Left ventricle myocardium inferior (tissue), 1 donor: ENCODE measurements around the gene MRM2. TPM values are rescaled to one million over a fixed set of nuclear protein-coding genes. Genes with fewer than 3 reads are reported as not detected.
A peak's percentile ranks its signal among the peaks of the same experiment; 100 is the strongest.

Experiments used
- DNase-seq: peaks from one replicate; pipeline ENCODE4 v3.0.0-alpha.2; 2020
- H3K27ac ChIP-seq: fragments of 200-600 bp; replicated peaks from 2 replicates; pipeline ENCODE4 v1.8.0; 2021
- H3K27me3 ChIP-seq: fragments of 200-600 bp; 2 replicates; pipeline ENCODE4 v1.8.0; 2021; ENCODE audit warnings: low read depth
- H3K36me3 ChIP-seq: fragments of 200-600 bp; 2 replicates; pipeline ENCODE4 v1.8.0; 2021
- H3K4me1 ChIP-seq: fragments of 200-600 bp; 2 replicates; pipeline ENCODE4 v1.8.0; 2021
- H3K4me3 ChIP-seq: fragments of 200-600 bp; 2 replicates; pipeline ENCODE4 v1.8.0; 2021; ENCODE audit warnings: mild to moderate bottlenecking, moderate library complexity
- H3K9me3 ChIP-seq: fragments of 200-600 bp; replicated peaks from 2 replicates; pipeline ENCODE4 v1.8.0; 2021
- intact Hi-C: fragments of 100-400 bp; cut with micrococcal nuclease; formaldehyde crosslinking; loops from one replicate; pipeline ENCODE4 v1.11.0; 2022
- total RNA-seq: library from RNA; stranded (reverse); fragmentation: NEBNext Ultra II Directional; extraction: Animal tissue kit (Norgen Biotek cat#: 25700); gene quantifications from one replicate; pipeline ENCODE4 v1.2.1, GENCODE V29; 2021
- TF ChIP-seq, protein P1 (sequence below): fragments of 200-600 bp; IDR thresholded peaks from 2 replicates; pipeline ENCODE4 v1.8.0; 2021; ENCODE audit warnings: antibody characterized with exemption, mild to moderate bottlenecking, borderline replicate concordance
- donor health status: DM: no; HTN: yes; CAD: no; lungs with severe emphysema.

MRM2 gene
- total RNA-seq, 1 donor from 2014 or later, result 19.9 TPM

DNA sequence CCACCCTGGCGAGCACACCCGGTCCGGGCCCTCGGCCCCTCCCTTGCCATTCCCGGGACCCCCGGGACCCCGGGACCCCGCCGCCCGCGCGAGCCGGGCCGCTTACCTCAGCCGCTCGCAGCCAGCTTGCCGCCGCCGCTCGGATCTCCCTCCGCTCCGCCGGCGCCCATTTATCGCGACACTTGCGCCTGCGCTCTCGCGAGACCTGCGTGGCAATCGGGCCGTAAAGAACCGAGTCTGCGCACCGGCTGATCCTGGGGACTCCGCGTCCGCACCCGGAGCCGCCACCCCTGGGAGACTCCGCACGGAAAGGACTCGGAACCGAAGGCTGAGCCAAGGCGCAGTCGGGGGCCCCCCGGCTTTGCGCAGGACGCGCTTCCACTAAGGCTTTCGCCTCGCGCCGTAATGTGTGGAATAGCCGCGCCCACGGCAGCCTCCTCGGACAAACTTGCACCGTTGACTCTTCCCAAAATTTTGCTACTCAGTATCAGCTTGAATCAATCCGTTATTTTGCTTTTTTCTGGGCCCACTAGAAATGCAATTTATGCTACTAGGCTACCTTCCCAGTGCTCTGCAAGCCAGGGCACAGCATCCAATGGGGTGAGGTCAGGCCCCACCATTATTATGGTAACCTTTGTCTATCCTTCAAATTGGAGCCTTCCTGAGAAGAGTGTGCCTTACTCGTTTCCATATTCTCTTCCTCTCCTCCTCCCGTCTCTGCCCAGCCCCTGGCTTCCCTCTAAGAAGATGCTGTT, 9.1 kb downstream of the MRM2 start, which contains the start of gene MAD1L1:
MAD1L1 (minus strand) TSS at position 180 of the 755 bp plus-strand sequence. CDS start 2,812 bp downstream, outside the sequence.
- DNase-seq, result peak; percentile 91
- Histone ChIP-seq H3K27me3 (no peaks in the 10 kb centered on the region), H3K36me3 (peaks cover 51% of the 10 kb centered on the region), H3K4me3 (peak within 1 kb of the TSS; percentile 99), H3K9me3 (no peaks in the 10 kb centered on the region), H3K4me1 (peaks cover 55% of the 10 kb centered on the region), H3K27ac (peak within 1 kb of the TSS; percentile 84)
- TF ChIP-seq, protein P1, sequence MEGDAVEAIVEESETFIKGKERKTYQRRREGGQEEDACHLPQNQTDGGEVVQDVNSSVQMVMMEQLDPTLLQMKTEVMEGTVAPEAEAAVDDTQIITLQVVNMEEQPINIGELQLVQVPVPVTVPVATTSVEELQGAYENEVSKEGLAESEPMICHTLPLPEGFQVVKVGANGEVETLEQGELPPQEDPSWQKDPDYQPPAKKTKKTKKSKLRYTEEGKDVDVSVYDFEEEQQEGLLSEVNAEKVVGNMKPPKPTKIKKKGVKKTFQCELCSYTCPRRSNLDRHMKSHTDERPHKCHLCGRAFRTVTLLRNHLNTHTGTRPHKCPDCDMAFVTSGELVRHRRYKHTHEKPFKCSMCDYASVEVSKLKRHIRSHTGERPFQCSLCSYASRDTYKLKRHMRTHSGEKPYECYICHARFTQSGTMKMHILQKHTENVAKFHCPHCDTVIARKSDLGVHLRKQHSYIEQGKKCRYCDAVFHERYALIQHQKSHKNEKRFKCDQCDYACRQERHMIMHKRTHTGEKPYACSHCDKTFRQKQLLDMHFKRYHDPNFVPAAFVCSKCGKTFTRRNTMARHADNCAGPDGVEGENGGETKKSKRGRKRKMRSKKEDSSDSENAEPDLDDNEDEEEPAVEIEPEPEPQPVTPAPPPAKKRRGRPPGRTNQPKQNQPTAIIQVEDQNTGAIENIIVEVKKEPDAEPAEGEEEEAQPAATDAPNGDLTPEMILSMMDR, result no peak
- intact Hi-C loops, result no loop called here

DNA sequence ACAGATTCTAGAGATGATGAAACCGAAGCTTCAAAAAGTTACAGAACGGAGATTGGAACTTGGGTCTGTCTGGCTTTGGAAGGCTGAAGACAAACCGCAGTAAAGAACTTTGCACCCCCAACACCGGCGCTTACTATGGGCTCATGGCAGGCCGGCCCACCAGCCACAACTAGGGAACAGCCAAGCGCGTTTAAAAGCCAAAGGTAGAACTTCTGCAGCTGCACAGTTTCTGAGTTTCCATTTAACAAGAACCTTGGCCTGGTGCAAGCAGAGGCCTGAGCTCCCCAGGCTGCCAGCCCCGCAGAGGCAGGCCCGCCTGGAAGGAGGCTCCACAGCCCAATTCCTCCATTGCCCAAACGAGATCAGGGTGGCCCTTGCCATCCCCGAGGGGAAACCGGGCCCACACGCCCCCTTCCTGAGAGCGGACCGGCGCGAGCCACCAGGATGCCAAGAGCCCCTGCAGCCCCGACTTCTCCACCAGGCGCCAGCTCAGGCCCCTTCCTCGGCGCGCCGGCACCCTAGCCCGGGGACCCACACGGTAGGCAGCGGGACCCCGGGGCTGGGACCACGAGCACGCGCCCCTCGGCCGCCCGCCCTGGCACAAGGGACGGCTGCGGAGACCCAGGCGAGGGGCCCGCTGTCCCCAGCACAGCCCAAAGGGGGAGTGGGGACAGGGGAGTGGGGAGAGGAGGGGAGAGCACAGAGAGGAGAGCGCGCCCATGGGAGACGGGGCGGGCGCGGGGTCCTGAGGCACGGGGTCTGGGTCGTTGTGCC, 9.8 kb downstream of the MRM2 start:
- TF ChIP-seq, protein P1, result no peak
- peaks cover 51% of the 10 kb centered on the region for H3K36me3 ChIP-seq
- H3K4me3 ChIP-seq, result peak overlapping the region; percentile 99
- intact Hi-C loops, result no loop called here
- peaks cover 55% of the 10 kb centered on the region for H3K4me1 ChIP-seq
- H3K27ac ChIP-seq, result peak overlapping the region; percentile 84
- H3K27me3 ChIP-seq, result no peaks in the 10 kb centered on the region
- DNase-seq, result no peak
- H3K9me3 ChIP-seq, result no peaks in the 10 kb centered on the region

DNA sequence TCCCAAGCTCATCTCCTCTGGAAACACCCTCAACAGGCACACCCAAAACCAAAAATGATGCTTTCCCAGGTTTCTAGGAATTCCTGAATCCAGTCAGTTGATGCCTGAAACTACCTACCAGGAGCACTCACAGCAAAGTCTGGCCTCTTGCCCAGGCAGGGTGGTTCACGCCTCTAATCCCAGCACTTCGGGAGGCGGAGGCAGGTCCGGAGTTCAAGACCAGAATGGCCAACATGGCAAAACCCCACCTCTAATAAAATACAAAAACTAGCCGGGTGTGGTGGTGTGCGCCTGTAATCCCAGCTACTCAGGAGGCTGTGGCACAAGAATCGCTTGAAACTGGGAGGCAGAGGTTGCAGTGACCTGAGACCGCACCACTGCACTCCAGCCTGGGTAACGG, 11.1 kb downstream of the MRM2 start:
- Histone ChIP-seq H3K4me1 (peaks cover 50% of the 10 kb centered on the region), H3K27ac (no peak overlapping the region), H3K27me3 (no peaks in the 10 kb centered on the region), H3K4me3 (no peak overlapping the region), H3K36me3 (peaks cover 51% of the 10 kb centered on the region), H3K9me3 (no peaks in the 10 kb centered on the region)
- TF ChIP-seq, protein P1, result no peak
- intact Hi-C loops, result no loop called here
- no peak for DNase-seq

DNA sequence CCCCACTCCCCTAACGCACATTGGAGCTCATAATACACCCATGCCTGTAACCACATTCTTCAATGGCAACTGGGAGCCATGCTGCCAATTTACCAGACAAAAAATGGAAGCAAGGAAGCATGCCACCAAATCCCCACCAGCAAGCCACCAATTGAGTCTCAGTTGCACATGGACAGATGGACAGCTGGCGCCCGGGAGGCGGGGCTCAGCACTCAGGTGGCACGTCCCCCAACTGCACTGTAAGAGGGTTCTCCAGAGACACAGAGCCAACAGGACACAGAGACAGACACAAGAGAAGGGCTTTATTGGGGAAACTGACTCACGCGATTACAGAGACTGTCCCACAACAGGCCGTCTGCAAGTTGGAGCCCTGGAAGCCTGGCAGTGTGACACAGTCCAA, 11.8 kb downstream of the MRM2 start:
- intact Hi-C loops, result no loop called here
- TF ChIP-seq, protein P1, result no peak

DNA sequence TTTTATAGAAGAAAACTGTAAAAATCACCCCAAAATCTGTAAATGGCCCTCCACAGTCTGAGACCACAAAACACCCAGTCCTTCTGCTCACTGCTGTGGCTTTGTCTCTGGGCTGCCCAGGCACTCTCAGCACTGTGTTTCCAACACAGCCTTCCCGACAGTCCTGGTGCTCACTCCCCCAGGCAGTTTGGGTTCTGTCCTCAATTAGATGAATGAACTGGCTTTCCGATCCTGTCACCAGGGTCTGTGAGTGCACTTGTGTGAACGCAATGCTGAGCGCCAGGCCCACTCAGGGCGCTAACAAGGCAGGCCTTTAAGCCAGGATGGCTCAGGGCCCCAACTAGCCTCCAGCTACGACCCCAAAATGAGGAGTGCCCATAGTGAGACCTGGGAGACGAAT, 12.5 kb downstream of the MRM2 start:
- Histone ChIP-seq H3K4me3 (no peak overlapping the region), H3K4me1 (peaks cover 56% of the 10 kb centered on the region), H3K36me3 (peaks cover 52% of the 10 kb centered on the region), H3K27me3 (no peaks in the 10 kb centered on the region), H3K9me3 (no peaks in the 10 kb centered on the region), H3K27ac (no peak overlapping the region)
- TF ChIP-seq, protein P1, result no peak
- intact Hi-C loops, result no loop called here
- DNase-seq, result no peak

More for the DNA sequence above, 11.8 kb downstream of the MRM2 start:
- H3K4me3 ChIP-seq, result no peak overlapping the region
- H3K27ac ChIP-seq, result no peak overlapping the region
- H3K27me3 ChIP-seq, result no peaks in the 10 kb centered on the region
- DNase-seq, result no peak
- H3K9me3 ChIP-seq, result no peaks in the 10 kb centered on the region
- peaks cover 52% of the 10 kb centered on the region for H3K36me3 ChIP-seq
- peaks cover 48% of the 10 kb centered on the region for H3K4me1 ChIP-seq
